ENCODE measurements around the gene RNF167.
"Not testable (repeated sequence)": the region's sequence is repeated elsewhere in the genome, so short reads cannot be mapped to it uniquely, and the experiment has no call there.

The RNF167 gene

DNA sequence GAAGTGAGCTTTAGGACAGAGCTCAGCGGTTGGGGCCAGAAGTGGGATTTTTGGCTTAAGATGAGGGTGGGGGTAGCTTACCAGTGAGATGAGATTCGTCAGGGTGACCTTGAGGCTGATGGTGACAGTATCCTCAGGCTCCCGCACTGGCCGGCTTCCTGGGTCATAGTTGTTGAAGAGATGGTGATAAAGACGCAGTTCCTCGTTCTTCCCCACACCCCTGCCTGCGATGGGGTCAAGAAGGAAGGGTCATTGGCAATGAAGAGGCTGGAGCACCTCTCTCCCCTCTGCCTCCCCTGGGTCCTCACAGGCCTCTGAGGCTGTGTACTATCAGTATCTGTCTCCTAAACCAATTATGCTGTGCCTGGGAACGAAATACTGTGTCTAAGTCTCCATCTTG, 37.5 kb upstream of the RNF167 start:
- DNase-seq (ENCODE audit: low spot score), result no peak

DNA sequence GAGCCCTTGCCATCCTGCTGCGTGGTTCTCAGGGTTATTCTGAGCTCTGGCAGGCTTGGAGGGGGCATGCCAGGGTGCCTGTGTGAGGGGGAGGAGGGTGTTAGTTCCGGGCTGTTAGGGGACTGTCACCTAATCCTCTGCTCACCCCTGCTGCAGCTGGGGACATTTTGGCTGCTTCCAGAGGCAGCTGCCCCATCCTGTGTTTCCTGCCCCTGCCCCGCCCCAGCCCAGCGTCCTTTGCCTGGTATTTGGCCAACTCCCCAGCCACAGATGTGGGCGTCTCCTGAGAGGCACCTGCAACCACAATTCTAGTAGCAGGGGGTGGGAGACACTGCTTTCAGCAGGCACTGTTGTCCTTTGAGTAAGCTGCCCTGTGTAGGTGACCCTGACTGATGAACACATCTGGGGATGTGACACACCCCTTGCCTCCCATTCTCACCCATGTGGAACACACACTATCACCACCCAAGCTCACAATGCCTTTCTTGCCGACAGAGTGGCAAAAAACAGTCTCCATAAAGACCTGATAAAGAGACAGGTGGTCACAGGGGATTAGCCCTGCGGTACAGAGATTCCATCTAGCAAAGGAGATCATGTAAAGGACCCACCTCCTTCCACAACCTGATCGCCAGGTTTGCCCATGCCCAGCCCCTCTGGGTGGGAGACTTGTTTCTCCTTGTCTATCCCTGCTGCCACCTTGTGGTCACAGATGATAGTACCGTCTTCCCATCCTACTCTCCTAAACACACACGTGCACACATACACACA, 36.8 kb upstream of the RNF167 start, which contains the start of gene CHRNE:
CHRNE (minus strand) TSS at position 48 of the 768 bp plus-strand sequence; CDS start at position 13, 35 bp downstream.
- peak; percentile 78 for DNase-seq (ENCODE audit: low spot score)

DNA sequence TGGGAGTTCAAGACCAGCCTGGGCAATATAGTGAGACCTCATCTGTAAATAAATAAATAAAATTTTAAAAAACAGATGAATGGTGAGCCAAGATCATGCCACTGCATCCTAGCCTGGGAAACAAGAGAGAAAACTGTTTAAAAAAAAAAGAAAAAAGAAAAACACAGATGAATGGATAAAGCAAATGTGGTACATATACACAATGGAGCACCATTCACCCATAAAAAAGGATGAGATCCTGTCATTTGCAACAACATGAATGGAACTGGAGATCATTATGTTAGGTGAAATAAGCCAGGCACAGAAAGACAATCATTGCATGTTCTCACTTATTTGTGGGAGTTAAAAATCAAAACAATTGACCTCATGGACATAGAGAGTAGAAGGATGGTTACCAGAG, 33.4 kb upstream of the RNF167 start:
- DNase-seq (ENCODE audit: low spot score), result not testable (repeated sequence)

DNA sequence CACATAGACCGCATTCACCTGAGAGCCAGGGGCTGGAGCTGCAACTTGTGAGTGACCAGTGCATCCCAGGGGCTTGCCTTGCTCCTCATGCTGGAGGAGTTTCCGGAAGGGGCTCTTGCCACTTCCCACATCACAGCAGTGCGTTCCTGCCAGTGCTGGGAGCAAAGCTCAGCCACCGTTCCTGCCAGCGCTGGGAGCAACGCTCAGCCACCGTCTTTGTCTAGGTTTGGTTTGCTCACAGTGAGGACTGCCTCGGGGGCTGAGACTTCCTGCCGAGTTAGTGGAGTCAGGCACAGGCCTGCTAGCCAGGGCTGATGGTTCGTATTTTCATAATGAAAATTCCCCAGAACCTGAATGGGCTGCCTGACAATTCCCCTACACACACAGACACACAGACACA, 31.8 kb upstream of the RNF167 start:
- no peak for DNase-seq (ENCODE audit: low spot score)

DNA sequence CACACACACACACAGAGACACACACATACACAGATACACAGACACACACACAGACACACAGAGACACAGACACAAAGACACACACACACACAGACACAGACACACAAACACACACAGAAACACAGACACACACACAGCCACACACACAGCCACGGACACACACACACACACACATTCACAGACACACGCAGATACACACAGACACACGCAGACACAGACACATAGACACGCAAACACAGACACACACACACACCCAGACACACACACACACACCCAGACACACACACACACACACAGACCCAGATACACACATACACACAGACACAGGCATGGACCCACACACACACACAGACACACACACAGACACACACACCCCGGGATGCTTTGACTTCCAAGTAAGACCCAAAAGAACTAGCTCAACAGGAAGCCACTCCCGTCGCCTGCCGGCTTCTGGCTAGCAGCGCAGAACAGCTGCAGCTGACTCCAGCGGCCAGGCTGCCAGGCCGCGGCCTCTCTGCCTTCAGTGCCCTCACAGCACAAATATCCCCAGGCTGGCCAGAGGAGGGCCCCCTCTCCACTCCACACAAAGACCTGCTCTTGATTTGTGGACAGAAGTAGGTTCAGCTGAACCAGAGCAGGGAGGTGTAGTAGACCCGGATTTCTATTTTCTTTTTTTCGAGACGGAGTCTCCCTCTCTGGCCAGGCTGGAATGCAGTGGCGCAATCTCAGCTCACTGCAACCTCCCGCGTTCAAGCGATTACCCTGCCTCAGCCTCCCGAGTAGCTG, 31.2 kb upstream of the RNF167 start:
- peak; percentile 40 for DNase-seq (ENCODE audit: low spot score)

- DNase-seq (ENCODE audit: low spot score), result peak; percentile 24
These were observed 26.1 kb upstream of the RNF167 start for GRCh38 chr17:4913994-4914393.

DNA sequence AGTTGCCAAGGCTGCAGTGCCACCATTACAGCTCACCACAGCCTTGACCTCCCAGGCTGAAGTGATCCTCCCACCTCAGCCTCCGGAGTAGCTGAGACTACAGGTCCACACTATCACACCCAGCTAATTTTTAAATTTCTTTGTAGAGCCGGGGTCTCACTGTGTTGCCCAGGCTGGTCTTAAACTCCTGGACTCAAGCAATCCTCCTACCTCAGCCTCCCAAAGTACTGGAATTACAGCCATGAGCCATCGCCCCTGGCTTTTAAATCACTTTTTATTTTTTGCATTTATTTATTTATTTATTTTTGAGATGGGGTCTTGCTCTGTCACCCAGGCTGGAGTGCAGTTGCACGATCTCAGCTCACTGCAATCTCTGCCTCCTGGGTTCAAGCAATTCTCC, 25.5 kb upstream of the RNF167 start:
- DNase-seq (ENCODE audit: low spot score), result not testable (repeated sequence)

GRCh38 chr17:4919511-4920047, 20.5 kb upstream of the RNF167 start:
- no peak for DNase-seq (ENCODE audit: low spot score)

DNA sequence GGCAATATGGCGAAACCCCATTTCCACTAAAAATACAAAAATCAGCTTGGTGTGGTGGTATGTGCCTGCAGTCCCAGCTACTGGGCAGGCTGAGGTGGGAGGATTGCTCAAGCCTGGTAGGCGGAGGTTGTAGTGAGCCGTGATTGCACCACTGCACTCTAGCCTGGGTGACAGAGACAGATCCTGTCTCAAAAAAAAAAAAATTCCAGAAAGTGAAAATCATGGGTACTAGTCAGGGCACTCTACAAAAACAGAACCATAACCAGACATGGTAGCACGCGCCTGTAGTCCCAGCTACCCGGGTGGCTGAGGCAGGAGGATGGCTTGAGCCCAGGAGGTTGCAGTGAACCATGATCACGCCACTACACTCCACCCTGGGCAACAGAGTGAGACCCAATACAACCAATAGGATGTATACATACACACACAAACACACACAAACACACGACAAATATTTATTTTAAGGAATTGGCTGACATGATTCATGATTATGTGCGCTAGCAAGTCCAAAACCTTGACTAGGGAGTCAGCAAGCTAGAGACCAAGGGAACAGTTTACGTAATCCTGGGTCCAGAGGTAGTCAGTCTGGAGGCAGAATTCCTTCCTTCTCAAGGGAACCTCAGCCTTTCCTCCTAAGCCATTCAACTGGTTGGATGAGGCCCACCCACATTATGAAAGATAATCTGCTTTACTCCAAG, 19.6 kb upstream of the RNF167 start:
- no peak for DNase-seq (ENCODE audit: low spot score)

DNA sequence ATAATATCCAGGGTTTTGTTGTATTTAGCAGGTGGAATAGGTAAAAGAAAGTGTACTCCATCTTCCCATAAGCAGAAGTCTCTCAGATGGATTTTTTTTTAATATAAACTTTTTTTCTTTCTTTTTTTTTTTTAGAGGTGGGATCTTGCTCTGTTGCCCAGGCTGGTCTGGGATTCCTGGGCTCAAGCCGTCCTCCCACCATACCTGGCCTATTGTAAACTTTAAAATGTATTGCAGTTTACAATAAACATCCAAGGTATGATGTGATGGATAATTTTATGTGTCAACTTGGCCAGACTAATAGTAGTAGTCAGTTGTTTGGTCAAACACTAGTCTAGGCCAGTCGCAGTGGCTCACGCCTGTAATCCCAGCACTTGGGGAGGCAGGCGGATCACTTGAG, 18.7 kb upstream of the RNF167 start:
- DNase-seq (ENCODE audit: low spot score), result no peak

DNA sequence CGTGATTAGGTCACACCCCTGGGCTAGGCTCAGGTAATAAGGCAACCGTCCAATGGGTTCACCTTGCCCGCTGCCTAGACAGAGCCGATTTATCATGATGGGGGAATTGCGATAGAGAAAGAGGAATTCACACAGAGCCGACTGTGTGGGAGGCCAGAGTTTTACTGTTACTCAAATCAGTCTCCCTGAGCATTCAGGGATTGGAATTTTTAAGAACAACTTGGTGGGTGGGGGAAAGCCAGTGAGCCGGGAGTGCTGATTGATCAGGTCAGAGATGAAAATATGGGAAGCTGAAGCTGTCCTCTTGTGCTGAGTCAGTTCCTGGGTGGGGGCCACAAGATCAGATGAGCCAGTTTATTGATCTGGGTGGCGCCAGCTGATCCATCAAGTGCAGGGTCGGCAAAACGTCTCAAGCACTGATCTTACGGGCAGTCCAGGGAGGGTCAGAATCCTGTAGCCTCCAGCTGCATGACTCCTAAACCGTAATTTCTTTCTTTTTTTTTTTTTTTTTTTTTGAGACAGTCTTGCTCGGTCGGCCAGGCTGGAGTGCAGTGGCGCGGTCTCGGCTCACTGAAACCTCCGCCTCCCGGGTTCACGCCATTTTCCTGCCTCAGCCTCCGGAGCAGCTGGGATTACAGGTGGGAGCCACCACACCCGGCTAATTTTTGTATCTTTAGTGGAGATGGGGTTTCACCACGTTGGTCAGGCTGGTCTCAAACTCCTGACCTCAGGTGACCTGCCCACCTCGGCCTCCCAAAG, 13.3 kb upstream of the RNF167 start:
- not testable (repeated sequence) for DNase-seq (ENCODE audit: low spot score)

DNA sequence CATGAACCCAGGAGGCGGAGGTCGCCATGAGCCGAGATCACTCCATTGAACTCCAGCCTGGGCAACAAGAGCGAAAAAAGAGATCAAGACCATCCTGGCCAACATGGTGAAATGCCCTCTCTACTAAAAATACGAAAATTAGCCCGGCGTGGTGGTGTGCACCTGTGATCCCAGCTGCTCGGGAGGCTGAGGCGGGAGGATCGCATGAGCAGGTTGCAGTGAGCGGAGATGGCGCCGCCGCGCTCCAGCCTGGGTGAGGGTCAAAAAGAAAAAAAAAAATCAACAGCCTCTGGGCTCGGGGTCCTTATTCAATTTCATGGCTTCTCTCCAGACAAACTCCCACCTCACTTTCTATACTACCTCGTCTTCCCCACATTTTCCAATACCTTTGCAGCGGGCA, 11.2 kb upstream of the RNF167 start:
- DNase-seq (ENCODE audit: low spot score), result no peak

GRCh38 chr17:4931963-4932362, 8.1 kb upstream of the RNF167 start, which contains the start of gene GP1BA:
Gene GP1BA (plus strand): TSS chr17:4932277. CDS start chr17:4932605, 328 bp downstream.
- no peak for DNase-seq (ENCODE audit: low spot score)

DNA sequence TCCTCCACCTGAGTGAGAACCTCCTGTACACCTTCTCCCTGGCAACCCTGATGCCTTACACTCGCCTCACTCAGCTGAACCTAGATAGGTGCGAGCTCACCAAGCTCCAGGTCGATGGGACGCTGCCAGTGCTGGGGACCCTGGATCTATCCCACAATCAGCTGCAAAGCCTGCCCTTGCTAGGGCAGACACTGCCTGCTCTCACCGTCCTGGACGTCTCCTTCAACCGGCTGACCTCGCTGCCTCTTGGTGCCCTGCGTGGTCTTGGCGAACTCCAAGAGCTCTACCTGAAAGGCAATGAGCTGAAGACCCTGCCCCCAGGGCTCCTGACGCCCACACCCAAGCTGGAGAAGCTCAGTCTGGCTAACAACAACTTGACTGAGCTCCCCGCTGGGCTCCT, 7.3 kb upstream of the RNF167 start:
- no peak for DNase-seq (ENCODE audit: low spot score)

- no peak for DNase-seq (ENCODE audit: low spot score)
These were observed 6.4 kb upstream of the RNF167 start for GRCh38 chr17:4933646-4934045.

DNA sequence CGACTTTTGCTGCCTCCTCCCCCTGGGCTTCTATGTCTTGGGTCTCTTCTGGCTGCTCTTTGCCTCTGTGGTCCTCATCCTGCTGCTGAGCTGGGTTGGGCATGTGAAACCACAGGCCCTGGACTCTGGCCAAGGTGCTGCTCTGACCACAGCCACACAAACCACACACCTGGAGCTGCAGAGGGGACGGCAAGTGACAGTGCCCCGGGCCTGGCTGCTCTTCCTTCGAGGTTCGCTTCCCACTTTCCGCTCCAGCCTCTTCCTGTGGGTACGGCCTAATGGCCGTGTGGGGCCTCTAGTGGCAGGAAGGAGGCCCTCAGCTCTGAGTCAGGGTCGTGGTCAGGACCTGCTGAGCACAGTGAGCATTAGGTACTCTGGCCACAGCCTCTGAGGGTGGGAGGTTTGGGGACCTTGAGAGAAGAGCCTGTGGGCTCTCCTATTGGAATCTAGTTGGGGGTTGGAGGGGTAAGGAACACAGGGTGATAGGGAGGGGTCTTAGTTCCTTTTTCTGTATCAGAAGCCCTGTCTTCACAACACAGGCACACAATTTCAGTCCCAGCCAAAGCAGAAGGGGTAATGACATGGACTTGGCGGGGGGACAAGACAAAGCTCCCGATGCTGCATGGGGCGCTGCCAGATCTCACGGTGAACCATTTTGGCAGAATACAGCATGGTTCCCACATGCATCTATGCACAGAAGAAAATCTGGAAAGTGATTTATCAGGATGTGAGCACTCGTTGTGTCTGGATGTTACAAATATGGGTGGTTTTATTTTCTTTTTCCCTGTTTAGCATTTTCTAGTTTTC, 5.7 kb upstream of the RNF167 start:
- DNase-seq (ENCODE audit: low spot score), result peak; percentile 44

DNA sequence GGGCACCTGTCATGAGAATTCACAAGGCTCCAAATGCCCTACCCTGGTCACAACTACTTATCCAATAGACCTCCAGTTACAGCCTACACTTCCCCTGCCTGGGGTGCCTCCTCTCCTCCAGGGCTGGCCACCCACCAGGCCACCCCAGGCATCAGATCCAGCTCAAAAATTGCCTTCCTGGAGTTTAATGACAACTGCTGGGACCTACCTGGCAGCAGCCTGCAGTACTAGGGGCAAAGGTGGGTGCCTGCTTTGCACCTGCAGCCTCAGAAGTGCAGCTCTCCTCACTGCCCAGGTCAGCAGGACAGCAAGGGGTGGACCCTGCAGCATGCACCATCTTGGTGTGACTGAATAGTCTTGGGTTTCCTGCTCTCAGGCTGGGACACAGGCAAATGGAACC, 4.4 kb upstream of the RNF167 start:
- no peak for DNase-seq (ENCODE audit: low spot score)

DNA sequence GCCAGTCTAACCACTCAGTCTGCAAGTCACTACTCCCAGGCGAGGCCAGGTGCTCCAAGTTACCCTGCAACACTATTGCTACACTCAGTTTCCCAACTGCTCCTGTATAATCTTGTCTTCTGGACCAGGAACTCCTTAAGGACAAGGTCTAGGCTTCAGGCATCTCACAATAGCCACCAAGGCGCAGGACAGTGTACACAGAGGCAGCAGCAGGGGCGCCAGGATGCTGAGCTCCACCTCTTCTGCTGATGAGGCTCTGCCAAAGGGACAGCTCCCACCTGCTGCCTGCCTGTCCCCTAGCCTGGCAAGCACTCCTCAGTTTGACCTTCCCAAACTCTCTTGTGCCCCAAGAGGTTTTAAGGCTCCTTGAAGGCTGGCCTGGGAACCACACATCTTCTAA, 3.6 kb upstream of the RNF167 start:
- no peak for DNase-seq (ENCODE audit: low spot score)

DNA sequence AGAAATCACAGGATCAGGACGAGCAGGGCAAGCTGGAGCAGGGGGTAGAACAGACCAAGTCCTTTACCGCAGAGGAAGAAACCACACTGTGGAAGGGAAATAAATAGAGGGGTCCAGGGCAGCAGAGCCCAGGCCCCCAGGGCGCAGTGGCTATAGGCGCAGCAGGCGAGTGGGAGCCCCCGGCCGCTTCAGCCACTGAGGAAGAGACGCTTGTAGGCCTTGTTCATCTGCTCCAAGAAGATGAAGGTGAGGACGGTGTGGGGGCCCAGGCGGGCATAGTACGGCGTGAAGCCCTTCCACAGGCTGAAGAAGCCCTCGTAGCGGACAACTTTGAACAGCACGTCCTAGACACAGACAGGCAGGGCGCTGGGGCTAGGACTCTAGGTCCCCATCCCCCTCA, 2.5 kb upstream of the RNF167 start:
- DNase-seq (ENCODE audit: low spot score), result no peak

DNA sequence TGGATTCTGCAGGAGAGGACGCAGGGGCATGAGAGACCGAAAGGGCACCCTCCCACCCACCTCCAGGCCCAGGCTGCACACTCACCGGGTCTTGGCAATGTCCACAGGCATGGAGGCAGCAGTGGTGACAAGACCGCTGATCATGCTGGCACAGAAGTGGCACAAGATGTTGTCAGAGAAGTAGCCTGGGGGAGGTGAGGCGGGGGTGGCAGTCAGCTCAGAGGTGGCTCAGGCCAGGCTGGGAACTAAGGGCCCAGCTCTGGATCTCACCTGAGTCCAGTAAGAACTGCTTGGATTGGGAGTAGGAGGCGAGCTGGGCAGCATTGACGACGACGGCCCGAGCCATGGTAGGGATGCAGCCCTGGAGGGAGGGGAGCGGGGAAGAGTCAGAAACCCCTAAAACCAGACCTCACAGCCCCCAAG, 2.0 kb upstream of the RNF167 start:
- DNase-seq (ENCODE audit: low spot score), result no peak

Data from LoVo (cell line).